K562 (cell line): ENCODE measurements around the gene OR2V2. TPM values are rescaled to one million over a fixed set of nuclear protein-coding genes. Genes with fewer than 3 reads are reported as not detected.

ENCODE experiments used
- CLOCK ChIP-seq: fragments of 250-450 bp; sonication (Bioruptor Pico); IDR thresholded peaks from 2 replicates; pipeline ENCODE4 v1.4.0; 2020; ENCODE audit warnings: mild to moderate bottlenecking, moderate library complexity, borderline replicate concordance
- E2F6 ChIP-seq, 2 experiments: IDR thresholded peaks; 2 replicates each; pipeline ENCODE4 v1.6.1; 2011; ENCODE audit warnings: borderline replicate concordance in 1 of 2, control low read depth in 1 of 2, low read depth in 1 of 2, low read length in 1 of 2, mild to moderate bottlenecking in 1 of 2, mixed read lengths in 1 of 2, moderate library complexity in 1 of 2; ENCODE audit not compliant: insufficient read depth in 1 of 2, insufficient read length in 1 of 2, poor library complexity in 1 of 2, severe bottlenecking in 1 of 2; ENCODE audit errors: extremely low read depth in 1 of 2
- ETV1 ChIP-seq: fragments of 450-650 bp; conservative IDR thresholded peaks from 2 replicates; pipeline ENCODE4 v1.6.1; 2016; ENCODE audit warnings: missing genetic modification characterization, control low read depth, low read depth, missing compliant biosample characterization
- FOXJ2 ChIP-seq: fragments of 200-800 bp; sonication (Bioruptor generic); IDR thresholded peaks from 2 replicates; pipeline ENCODE4 v1.6.1; 2016; ENCODE audit warnings: missing genetic modification characterization, missing compliant biosample characterization
- PBX2 ChIP-seq, 2 experiments: IDR thresholded peaks in 1 of 2; conservative IDR thresholded peaks in 1 of 2; 2 replicates each; pipeline ENCODE4 v1.6.1; 2016; ENCODE audit warnings: low read depth in 2 of 2, mild to moderate bottlenecking in 1 of 2, missing compliant biosample characterization in 1 of 2, missing genetic modification characterization in 1 of 2, moderate library complexity in 1 of 2
- PHB ChIP-seq: fragments of 250-450 bp; sonication (Bioruptor Pico); IDR thresholded peaks from 2 replicates; pipeline ENCODE4 v1.5.0; 2021
- TCF7 ChIP-seq: sonication (generic); IDR thresholded peaks from 2 replicates; pipeline ENCODE4 v1.6.1; 2016; ENCODE audit warnings: antibody characterized with exemption, borderline replicate concordance
- ZBTB7A ChIP-seq: IDR thresholded peaks from 2 replicates; pipeline ENCODE4 v1.6.1; 2011; ENCODE audit warnings: low read depth, mild to moderate bottlenecking, low read length, moderate library complexity, borderline replicate concordance; ENCODE audit not compliant: control insufficient read depth
- ZFX ChIP-seq: sonication (generic); formaldehyde crosslinking; IDR thresholded peaks from 2 replicates; pipeline ENCODE4 v1.8.0; 2022; ENCODE audit warnings: mild to moderate bottlenecking, missing genetic modification reagents, moderate library complexity
- ZNF140 ChIP-seq: fragments of 250-450 bp; sonication (Bioruptor Pico); IDR thresholded peaks from 2 replicates; pipeline ENCODE4 v1.8.0; 2021; ENCODE audit warnings: moderate library complexity, mild to moderate bottlenecking, inconsistent platforms
- ZNF224 ChIP-seq: sonication (generic); formaldehyde crosslinking; IDR thresholded peaks from 2 replicates; pipeline ENCODE4 v1.8.0; 2022; ENCODE audit warnings: mild to moderate bottlenecking, missing genetic modification reagents
- ZNF23 ChIP-seq: fragments of 250-450 bp; sonication (Bioruptor Pico); IDR thresholded peaks from 2 replicates; pipeline ENCODE4 v1.4.0; 2020; ENCODE audit warnings: mild to moderate bottlenecking
- ZNF280A ChIP-seq: fragments of 450-650 bp; IDR thresholded peaks from 2 replicates; pipeline ENCODE4 v1.6.1; 2018; ENCODE audit warnings: mild to moderate bottlenecking, low read depth; ENCODE audit not compliant: partially characterized antibody
- ZNF655 ChIP-seq: fragments of 250-450 bp; sonication (Bioruptor Pico); IDR thresholded peaks from 2 replicates; pipeline ENCODE4 v1.5.0; 2021
- ZNF696 ChIP-seq: fragments of 250-450 bp; sonication (Bioruptor Pico); conservative IDR thresholded peaks from 2 replicates; pipeline ENCODE4 v1.4.0; 2020; ENCODE audit warnings: mild to moderate bottlenecking, moderate library complexity
- ZNF76 ChIP-seq: fragments of 250-450 bp; sonication (Bioruptor Pico); IDR thresholded peaks from 2 replicates; pipeline ENCODE4 v1.4.0; 2020; ENCODE audit warnings: mild to moderate bottlenecking, moderate library complexity, borderline replicate concordance
- polyA plus RNA-seq, 8 experiments: library from polyadenylated mRNA; depleted of rRNA in 4 of 8; stranded (reverse) in 5 of 8; unstranded in 3 of 8; fragments of >200 nt; fragmentation: Nextera tagmentation in 2 of 8; fragmentation: Illumina TruSeq in 1 of 8; extraction: Ambion mirVana in 2 of 8; extraction: Trizol in 1 of 8; gene quantifications; 2 replicates each; pipeline versions ENCODE4 v1.2.1 to v1.2.3, GENCODE V29; 2011 to 2014; ENCODE audit warnings: inconsistent platforms in 1 of 8, missing spikeins in 1 of 8
- total RNA-seq, 7 experiments: library from RNA; depleted of rRNA in 6 of 7; stranded (reverse); fragments of >200 nt in 6 of 7; fragmentation: Illumina TruSeq in 2 of 7; extraction: Trizol in 2 of 7; gene quantifications; 2 replicates each; pipeline versions ENCODE4 v1.2.1 to v1.2.3, GENCODE V29; 2011 to 2021; ENCODE audit warnings: low replicate concordance in 1 of 7

The OR2V2 gene
- total and polyA plus RNA-seq, 9 of the 15 experiments (the other 6 are each of a cell fraction or from before 2014, with no cell fraction given) = 0.01 TPM; not detected in 8

- TF ChIP-seq ZNF76 (CRISPR knock-in tag) (0 out of 2 replicates have a peak, but pooled peaks have one; percentile 27), ZNF23 (CRISPR knock-in tag) (no peak), ETV1 (tag) (peak; percentile 45; the same call in 1 of the 2 replicates), CLOCK (CRISPR knock-in tag) (no peak), ZNF140 (CRISPR knock-in tag) (no peak), ZNF655 (CRISPR knock-in tag) (no peak), PHB (CRISPR knock-in tag) (no peak), ZNF224 (CRISPR knock-in tag) (no peak), TCF7 (no peak), ZNF696 (CRISPR knock-in tag) (no peak), FOXJ2 (tag) (no peak), PBX2 (CRISPR knock-in tag; IDR thresholded peaks at IDR 0.05; ENCODE audit: low read depth) (no peak), PBX2 (tag; conservative IDR thresholded peaks at IDR 0.05; ENCODE audit: low read depth) (no peak), ZNF280A (no peak), E2F6 (IDR thresholded peaks at IDR 0.05; ENCODE audit: borderline replicate concordance in 1 of 2, extremely low read depth in 1 of 2, insufficient read depth in 1 of 2, insufficient read length in 1 of 2, low read depth in 1 of 2, low read length in 1 of 2, poor library complexity in 1 of 2, severe bottlenecking in 1 of 2) (no peak), ZBTB7A (peak; percentile 55; the same call in 1 of the 2 replicates), ZFX (CRISPR knock-in tag) (peak; percentile 88)
These were observed 60.0 kb downstream of the OR2V2 start (continued) for GRCh38 chr5:181207214-181207959.
